HG03378 (cell line): Measurements from ENCODE around the gene KCNN3.

Source experiments
- ATAC-seq: cut with Tn5 transposase; IDR thresholded peaks from one replicate; pipeline ENCODE4 v1.9.1; 2021; ENCODE audit warnings: mild to moderate bottlenecking, moderate library complexity; ENCODE audit not compliant: unreplicated experiment

The KCNN3 gene

DNA sequence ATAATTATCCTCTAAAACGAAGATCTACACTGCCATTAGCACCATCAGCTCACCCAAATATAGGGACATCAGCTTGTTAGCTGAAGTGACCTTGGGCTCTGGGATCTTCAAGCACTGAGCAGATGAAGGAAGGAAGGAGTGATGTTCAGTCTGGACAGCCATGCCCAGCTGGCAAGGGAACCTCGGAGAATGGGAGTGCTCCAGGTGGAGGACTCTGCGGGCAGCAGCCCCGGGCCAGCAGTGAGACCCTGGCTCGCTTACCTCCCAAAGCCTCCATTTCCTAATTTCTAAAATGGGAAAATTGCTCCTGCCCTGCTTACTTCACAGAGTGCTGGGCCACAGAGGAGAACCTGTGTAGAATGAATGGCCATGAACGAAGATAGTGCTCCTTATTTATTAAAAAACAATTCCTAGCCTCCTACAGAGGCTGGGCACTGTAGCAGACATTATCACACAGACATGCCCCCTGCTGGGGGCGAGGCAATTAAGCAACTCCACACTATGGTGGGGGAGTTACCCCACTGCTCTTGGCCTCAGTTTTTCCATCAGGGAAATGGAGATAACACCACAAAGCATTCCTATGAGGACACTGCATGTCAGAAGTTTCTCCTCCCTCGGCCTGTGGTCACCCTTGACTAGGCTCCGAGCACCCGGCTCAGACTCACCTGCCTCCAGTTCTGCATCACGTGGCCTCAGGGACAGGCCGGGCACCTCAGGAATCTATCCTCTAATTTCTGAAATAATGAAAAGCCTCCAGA lies 117.6 kb downstream of the KCNN3 start:
- no peak for ATAC-seq

DNA sequence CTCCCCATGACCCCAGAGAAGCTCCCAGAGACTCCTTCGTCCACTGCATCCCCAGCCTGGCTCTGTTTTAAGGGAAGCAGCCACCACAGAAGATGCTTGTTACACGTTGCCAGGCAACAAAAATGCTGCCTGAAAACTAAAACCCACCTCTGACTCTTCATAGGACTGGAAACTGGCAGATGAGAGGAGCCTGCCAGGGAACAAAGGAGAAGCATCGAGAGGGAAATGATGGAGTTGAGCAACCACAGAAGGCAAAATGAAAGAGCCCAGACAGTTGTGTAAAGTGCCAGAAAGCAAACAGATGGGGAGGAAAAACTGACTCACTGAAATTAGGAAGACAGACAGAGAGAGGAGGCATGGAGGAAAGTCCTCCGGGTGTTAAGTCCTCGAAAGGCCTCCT lies 118.4 kb downstream of the KCNN3 start:
- ATAC-seq = no peak

DNA sequence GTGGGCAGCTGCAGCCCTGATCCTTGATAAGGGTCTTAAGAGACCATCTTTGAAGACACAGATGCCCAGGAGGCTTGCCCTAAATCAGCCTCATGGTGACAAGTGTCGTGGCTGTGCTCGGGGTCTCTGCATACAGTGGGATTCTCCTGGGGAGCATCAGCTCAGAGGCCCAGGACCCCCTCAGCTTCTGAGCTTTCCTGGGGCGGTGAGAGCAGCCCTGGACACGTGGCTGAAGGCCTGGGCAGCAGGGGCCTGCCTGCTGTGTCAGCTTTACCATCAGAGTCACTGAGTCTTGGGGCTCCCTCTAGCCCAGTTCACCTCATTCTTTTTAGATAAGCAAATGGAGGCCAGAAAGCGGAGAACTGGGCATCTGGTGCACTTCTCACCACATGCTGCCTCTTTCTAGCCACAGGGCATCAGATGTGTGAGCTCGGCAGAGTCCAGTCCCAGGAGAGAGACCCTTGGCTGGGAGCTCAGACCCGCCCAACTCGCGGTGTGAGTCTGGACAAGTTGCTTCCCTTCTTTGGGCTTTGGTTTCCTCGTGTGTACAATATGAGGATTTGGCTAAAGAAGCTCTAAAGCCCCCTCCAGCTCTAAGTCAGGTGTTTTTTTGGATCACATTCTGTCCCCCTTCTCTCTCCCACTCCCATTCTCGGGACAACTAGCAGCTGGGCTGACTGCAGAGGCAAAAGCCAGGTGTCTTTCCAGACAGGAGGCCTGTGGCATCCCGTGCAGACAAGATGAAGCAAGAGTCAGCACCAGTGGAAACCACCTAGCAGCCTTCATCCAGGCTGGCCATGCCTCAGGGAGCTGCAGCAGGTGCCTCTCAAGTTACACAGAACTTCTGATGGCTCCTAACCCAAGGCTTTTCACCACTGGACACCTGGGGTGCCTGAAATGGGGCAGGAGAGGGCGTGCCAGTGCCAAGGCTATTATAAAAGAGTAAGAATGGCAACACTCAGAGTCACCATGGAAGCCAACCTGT lies 119.1 kb downstream of the KCNN3 start:
- no peak for ATAC-seq

DNA sequence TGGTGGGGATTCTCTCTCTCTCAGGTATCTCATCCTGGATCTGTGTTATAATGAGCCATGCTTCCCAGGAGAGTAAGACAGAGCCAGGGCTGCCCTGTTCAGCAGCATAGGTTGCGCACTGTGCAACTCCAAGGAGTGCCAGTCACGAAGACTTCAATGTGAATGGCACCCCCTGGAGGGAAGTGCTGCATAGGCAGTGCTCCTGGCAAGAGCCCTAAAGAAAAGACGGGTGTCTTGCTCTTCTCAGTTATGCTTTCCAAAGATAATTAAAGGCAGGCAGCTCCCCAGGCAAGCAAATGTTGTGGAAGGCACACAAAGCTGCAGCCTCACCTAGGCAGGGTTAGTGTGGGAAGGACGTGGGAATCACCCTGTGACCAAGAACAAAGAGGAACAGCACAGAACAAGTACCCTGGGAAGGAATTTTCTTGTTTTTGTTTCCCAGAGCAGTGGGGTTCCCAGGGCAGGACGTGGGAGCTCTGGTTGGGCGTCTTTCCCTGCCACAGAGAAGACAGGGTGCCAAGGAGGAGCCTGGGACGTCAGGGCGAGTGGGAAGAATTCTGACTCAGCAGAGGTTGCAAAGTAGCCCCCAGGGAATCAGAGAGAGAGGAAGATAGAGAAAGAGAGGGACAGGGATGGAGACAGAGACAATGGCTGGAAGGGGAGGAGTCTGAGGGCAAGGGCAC lies 120.9 kb downstream of the KCNN3 start:
- no peak for ATAC-seq

DNA sequence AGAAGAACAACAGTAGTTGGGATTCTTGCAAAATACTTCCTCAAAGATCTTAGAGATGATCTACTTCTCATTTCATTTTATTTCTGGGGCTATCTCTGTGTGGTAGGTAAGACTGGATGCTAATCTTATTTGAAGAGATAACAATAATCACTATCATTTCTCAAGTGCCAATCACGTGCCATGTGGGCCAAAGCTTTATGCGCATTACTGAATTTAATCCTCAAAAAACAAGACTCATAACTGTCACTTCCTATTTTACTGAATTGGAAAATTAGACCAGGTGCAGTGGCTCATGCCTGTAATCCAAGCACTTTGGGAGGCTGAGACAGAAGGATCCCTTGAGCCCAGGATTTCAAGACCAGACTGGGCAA lies 121.7 kb downstream of the KCNN3 start:
- ATAC-seq = no peak

DNA sequence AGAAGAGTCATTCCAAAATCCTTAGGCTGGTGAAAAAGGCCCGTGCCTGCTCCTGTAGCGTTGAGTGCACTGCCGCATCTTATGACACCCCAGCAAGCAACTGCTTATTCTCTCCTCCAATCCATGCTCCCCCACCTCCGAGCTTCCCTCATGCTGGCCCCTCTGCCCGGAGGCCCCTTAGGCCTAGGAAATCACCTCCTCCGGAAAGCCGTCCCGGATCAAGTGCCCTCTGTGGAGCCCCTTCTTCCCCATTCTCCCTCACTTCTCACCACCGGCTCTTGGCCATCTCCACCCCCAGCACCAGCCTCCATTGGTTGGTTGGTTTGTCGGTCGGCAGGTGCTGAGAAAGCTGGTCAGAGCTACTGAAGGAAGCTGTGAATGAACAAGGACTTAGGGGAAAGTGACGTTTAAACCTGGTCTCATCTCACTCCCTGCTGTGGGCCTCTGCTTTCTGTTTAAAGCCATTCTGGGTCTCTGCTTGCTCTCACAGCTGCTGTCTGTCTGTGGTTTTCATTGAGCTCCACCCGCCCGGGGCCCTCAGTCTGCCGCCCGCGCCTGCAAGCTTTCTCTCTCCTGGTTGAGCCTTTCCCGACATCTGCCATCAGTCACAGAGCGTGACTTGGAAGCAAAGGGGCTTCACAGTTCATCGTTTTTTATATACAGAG lies 122.2 kb downstream of the KCNN3 start:
- peak; percentile 60 for ATAC-seq

DNA sequence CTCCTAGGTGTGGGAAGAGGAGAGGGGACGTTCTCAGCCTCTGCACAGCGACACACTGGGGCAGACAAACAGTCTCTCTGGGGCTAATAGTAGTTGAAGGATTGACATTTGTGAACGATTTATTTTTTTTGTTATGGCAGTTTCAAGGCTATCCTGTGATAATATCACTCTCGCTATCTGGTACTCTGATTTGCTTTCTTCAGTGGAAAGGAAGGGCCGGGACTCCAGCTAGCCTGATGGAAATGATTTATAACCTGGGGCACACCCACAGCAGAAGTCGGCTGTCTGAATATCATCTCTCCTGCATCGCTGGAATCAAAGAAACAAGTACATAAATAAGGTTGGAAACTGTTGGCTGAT lies 122.7 kb downstream of the KCNN3 start:
- no peak for ATAC-seq

DNA sequence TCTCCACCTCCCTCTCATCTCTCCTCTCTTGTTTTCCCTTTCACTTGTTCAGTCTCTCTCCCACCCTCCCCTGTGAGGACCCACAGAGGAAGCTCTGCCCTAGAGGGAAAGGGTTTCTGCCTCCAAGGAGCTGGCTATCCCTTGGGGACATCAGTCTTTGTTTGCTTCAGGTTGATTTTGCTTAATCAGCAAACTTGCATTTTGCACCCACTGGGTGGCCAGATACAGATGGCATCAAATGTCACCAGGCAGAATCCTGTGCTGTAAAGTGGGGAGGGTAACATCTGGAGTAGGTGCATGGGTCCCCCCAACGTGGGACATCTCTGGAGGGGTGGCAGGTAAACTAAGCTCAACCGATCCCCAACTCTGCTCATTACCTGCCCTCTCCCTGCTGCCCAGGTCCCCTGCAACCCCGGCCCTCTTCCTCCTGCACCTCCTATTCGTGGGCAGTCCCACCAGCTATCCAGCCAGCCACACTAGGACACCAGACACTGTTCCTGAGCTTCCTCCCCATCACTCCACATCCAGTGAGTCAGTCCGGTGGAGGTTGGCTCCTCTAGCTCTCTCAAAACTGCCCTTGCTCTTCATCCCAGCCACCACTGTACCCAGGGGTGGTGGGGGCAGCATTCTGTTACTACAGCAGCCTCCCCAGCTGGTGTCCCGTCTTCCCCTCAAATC lies 123.3 kb downstream of the KCNN3 start:
- ATAC-seq = no peak

DNA sequence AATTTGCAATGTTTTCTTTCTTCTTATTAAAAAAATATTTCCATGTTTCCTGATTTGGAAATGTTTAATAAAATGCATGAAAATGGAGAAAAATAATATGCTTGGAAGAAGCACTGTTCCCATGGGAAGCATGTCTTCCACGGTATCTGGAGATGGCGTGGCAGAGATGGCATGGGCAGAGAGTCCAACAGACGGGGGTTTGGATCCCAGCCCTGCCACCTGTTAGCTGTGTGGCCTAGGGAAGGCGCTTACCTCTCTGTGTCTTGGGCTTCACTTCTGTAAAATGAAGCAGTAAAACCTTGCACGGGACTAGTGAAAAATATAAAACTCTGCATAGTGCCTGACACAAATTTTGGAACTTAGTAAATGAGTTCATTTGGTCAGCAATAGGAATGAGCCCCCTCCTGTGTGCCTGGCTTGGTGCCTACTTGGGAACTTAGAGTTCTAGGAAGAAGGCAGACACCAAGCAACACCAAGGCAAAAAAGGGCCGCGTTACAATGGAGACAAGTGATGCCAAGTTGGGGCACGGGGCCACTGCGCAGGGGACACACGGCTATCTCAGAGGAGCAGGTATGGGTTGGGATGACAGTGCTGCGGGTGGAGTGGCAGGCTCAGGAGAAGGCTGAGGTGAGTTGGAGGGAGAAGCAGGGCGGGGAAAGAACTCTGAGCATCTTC lies 124.2 kb downstream of the KCNN3 start:
- ATAC-seq = no peak

DNA sequence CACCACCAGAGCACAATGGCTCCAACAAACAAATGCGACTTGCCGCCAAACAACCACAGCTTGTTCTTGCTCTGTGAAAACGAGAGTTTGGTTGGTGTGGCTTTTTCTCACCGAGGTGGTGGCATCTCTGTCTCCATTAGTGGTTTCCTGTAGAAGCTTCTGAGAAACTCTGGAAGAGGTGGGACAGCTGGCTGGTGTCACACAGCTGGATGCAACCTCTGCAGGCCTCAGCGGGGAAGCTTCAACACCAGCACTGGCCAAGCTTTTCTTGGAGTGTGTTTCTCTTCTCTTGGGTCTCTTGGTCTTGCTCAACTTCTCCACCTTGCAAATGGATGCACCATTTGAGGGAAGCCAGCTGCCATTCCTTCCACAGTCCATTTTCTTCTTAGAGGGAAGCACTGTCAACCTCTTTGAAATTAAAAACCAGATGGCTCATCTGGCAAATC lies 124.8 kb downstream of the KCNN3 start:
- ATAC-seq = no peak

DNA sequence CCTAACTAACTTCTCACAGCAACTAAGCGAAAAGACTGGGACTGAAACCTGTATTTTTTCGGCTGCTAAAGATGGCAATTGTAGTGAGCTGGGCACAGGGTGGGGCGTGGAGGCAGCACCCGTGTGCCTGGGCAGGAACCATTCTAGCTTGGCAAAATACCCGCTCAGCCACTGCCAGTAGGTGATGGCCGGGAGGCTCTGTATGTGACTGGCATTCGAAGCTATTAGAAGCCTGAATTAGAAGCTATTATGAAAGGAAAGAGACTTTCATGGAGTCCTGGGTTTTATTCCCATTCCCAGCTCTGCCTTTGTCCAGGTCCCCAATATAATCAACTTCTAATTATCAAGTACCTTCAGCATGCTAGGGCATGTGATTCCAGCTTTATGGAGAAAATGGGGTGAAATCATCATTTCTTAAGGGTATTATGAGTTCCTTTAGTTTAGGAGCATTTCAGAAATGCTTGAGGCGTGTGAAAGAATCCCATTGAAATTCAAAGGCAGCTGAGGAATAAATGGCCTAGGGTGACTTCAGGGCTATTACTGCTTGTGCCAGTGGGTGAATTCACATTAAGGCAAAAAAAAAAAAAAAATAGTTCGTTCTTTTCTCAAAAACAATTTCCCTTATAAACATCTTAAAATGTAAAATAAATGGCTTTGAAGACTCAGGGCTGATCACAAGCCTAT lies 125.6 kb downstream of the KCNN3 start:
- no peak for ATAC-seq

DNA sequence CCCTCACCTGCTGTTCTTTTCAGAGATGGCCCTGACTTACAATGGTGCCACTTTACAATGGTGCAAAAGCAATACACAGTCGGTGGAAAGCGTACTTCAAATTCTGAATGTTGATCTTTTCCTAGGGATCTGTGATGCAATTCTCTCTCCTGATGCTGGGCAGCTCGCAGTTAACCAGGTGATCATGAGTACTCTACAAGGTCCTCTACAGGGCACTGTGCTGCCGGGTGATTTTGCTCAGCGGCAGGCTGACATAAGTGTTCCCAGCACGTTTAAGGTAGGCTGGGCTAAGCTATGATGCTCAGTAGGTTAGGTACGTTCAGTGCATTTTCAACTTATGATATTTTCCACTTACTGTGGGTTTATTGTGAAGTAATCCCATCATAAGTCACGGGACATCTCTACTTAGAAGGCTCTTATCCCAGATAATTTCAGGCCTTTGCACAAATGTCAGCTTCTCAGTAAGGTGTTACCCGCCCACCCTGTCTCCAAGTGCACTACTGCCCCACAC lies 126.5 kb downstream of the KCNN3 start:
- no peak for ATAC-seq

DNA sequence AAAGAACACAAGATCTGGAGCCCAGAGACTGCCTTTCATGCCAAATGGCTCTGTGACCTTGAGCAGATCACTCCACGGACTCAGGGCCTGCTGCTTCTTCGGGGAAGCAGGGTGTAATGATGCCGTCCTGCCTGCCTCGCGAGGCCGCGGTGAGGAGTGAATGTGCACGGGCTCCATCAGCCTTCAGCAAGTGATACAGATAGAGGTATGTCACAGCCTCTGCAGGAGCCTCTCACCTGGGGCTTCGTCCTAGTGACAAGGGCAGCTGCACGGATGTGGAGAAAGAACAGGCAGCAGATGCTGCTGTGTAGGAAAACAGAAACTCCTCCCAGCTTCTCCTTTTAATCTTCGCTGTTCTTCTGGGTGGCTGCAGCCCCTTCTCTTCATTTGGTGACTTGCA lies 127.5 kb downstream of the KCNN3 start:
- no peak for ATAC-seq

DNA sequence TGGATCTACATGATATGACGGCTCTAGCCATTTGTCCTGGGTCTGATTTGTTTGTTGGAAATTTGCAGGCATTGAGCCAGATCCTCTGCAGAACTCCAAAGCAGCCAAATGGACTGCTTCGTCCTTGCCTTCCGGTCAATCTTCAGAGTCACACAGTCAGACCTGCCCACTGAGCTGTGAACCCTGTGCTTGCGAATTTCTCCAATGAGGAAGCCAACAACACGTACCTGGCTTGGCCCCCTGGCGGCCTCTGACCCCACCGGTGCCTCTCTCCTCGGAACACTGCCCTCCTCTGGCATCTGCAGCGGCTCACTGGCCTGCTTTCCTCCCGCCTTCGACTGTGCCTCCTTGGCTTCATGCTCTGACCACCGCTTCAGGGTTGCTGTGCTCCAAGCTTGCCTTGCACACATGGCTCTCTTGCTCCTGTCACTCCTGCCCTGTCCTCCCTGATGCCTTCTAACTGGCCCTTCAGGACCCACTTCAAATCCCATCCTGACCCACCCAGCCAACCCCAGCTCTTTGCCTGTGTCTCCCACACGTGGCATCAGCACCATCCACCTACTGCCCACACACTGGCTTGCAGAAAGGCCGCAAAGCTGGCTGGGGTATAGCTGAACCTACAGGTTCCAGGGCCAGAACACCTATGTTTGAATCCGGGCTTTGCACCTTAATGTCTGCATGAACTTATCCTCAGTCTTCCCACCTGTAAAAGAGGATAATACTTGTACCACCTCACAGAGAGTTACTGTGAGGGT lies 128.2 kb downstream of the KCNN3 start:
- no peak for ATAC-seq

DNA sequence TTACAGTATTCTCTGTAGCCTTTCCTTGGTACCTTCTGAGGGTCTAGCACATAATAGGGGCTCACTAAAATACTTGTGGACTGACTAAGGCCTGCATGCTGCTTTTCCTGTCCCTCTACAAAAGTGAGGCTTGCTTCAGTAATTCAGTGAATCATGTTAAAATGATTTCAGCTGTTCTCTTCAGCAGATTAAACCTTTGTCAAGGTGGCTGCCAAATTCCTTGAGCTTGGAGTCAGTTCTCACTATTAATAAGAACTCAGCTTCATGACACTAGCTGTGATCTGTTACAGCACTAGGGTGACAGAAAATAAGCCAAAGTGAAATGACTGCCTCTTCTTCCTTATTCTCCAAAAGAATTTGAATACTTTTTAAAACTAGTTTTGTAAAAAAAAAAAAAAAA lies 128.8 kb downstream of the KCNN3 start:
- ATAC-seq = no peak

DNA sequence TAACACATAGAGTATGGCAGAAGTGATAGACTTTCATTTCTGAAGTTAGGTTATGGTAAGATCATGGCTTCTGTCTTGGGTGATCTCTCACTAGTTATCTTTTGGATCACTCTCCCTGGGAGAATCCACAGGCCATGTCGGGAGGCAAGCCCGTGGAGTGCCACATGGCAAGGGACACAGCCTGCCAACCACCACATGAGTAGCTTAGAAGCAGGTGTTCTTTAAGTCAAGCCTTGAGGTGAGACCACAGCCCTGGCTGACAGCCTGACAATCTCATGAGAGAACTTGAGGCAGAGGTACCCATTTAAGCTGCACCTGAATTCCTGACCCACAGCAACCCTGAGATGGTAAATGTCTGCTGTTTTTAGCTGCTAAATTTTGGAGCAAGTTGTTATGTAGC lies 130.4 kb downstream of the KCNN3 start:
- no peak for ATAC-seq

DNA sequence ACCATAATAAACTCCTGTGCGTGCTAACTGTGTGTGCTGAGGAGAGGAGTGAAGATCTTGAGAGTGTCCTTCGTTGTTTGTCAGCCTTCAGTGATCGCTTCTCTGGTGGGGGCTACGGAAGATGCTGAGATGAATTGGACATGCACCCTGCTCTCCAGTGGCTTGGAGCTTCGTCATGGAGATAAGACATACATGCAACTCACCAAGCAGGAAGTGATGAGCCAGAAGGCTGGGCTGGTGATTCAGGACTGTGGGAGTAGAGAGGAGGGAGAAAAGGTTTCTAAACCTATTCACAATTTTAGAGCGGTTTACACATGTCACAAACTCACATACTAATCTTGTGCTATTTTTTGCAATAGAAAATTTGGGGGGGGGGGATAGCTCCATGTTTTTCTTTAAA lies 133.2 kb downstream of the KCNN3 start:
- no peak for ATAC-seq

DNA sequence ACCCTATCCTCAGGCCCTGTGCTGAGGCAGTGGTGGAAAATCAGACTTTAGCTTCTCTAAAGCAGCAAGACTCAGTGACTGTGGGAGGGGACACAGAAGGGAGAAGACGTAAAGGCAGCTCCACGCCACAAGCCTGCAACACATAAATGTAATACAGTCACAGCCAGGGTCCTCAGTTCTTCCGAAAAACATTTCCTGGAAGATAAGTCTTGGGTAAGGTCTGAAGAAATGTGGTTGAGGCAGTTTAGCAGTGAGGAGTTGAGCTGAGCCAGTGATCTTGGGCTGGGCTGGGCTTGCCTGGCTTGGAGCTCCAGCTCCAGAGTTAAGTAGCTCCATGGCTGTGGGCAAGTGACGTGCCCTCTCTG lies 134.3 kb downstream of the KCNN3 start:
- no peak for ATAC-seq
